HG03469 (cell line): ENCODE measurements around the gene CAMK2A.
"Not testable (repeated sequence)": the region's sequence is repeated elsewhere in the genome, so short reads cannot be mapped to it uniquely, and the experiment has no call there.

Experiments used
- ATAC-seq: cut with Tn5 transposase; IDR thresholded peaks from one replicate; pipeline ENCODE4 v1.9.1; 2021; ENCODE audit warnings: mild to moderate bottlenecking, moderate library complexity, moderate number of reproducible peaks; ENCODE audit not compliant: unreplicated experiment

CAMK2A gene

DNA sequence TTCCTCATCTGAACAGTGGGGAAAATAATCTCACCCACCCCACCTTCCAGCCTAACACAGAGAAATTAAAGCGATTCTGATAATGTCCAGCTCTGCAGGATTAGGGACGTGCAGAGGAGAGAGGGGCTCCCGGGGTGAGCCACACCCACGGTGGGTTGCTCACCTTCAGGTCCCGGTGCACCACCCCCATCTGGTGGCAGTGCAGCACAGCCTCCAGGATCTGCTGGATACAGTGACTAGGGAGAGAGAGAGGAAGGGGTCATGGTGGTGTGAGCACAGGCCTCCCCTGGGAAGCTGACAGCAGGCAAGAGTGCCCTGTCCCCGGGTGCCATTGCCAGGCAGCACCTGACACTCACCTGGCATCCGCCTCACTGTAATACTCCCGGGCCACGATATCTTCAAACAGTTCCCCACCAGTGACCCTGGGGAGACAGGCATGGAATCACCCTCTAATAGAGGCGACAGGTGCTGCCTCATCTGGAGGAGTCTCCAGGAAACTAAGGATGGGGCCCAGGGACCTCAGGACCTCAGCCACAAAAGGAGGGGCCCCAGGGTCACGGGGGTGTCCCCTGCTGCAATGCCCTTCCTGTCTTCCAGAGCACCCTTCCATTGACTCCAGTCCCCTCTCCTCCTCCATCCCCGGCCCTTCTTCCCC, 33.0 kb downstream of the CAMK2A start:
- ATAC-seq: no peak

DNA sequence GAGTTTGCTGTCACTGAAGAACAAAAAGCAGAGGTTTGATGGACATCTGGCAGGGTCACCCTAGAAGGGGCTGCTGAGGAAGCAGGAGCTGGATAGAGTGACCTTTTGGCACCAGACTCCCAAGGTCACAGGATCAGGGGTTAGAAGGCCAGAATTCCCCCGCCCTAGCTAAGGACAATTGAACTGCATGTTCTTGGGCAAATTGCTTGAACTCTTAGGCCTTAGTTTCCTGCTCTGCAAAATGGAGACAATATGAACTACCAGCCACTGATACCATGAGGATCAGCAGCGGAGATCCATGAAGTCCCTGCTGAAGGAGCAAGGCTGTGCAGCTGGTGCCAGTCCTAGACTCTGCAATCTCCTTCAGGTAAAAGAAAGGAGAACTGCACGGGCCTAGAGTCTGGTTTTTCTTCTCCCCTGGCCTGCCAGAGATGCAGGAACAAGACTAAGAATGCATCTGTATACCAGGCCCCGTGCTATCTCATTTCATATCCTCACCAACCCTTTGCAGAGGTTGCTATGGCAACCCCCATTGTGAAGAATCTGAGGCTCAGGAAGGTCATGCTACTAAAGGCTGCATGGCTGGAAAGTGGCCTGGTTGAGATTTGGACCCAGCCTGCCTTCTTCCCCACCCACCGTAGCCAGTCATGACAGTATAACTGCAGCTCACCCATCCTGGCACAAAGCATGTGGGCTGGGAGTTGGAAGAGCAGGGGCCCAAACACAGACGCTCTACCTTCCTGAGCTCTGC, 33.7 kb downstream of the CAMK2A start:
- ATAC-seq: no peak

DNA sequence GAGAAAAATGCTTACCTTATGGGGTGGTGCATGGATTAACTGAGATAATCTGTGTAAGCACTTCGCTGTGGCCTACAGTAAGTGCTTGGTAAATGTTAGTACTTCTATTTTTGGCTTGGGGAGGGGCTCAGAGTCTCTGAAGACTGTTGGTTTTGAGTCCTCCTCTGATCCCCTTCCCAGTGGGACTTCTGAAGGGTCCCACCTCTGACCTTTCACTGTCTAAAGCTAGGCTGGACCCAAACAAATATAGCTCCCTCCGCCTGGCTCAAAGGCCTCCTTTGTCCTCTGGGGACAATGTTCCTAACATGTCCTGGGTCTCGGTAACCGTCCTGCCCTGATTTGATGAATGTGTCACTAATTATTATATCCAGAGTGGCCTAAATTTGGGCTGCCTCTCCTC, 34.8 kb downstream of the CAMK2A start:
- ATAC-seq: no peak

DNA sequence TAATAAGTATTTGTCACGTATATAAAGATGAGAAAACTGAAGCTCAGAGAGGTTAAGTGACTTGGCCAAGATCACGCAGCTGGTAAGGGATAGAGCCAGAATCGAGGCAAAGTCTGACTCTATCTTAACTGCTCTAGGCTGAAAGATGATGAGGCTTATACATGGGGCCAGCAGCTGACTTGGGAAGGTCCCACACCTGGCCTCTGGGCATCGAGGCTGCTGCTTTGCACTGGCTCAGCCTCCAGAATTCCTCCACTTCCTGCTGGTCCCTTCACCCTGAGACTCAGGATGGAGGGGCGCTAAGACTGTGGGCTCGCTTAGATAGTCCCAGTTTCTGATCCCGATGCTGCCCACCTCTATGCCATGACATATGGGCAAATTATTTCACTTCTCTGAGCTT, 35.2 kb downstream of the CAMK2A start:
- ATAC-seq: no peak

DNA sequence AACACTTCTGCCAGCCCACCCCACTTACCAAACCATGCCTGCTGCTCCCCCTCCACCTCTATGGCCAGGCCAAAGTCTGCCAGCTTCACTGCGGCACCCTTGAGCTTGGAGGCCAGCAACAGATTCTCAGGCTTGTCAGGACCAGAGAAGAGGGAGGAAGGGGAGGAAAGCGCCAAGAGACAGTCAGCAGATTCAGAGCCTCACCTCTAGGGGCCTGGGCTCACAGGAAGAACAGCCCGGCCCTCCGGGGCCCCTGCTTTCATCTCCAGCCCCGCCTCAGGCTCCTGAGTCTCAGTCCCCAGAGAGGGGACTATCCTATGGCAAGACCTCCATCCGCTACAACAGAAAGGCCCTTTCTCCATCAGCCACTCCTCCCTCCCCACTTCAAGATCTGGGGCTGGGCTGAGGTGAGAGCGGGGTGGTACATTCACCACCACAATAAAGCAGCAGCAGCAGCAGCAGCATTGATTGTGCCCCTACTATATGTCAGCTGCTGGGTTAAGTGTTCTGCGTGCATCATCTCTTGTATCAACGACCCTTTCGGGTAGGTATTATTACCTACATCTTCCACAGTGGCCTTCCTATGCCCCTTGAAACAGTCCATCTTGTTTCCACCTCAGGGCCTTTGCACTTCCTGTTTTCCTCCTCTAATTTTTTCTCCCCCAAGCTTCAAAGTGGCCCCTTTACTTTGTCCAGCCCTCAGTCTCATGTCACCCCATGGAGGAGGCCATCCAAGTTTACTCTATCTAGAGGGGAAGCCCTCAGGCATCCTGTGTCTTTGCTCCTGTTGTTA, 36.0 kb downstream of the CAMK2A start:
- ATAC-seq: no peak

DNA sequence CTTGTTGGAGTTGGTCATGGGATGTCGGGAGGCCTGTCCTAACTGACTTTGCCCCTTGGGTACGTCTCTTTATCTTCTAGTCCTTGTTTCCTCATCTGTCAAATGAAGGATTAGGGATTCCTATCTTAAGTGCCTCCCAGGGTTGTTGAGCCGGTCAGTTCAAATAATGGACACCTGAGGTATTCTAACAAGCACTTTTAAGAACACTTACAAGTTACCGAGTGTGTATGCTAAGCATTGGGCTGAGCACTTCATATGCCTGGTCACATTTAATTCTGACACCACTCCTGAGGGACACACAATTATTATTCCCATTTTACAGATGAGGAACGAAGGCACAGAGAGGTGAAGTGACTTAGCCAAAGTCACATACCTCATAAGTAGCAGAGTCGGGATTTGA, 37.1 kb downstream of the CAMK2A start:
- no peak for ATAC-seq

- ATAC-seq: no peak
Measured at GRCh38 chr5:150251504-150251903, 38.1 kb downstream of the CAMK2A start.

- no peak for ATAC-seq
Measured at GRCh38 chr5:150249744-150250143, 39.8 kb downstream of the CAMK2A start.

- ATAC-seq: no peak
Measured at GRCh38 chr5:150248946-150249345, 40.6 kb downstream of the CAMK2A start.

DNA sequence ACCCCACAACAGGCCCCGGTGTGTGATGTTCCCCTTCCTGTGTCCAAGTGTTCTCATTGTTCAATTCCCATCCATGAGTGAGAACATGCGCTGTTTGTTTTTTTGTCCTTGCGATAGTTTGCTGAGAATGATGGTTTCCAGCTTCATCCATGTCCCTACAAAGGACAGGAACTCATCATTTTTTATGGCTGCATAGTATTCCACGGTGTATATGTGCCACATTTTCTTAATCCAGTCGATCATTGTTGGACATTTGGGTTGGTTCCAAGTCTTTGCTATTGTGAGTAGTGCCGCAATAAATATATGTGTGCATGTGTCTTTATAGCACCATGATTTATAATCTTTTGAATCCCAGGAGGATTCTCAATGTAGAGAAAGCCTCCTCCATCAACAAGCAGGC, 41.1 kb downstream of the CAMK2A start:
- not testable (repeated sequence) for ATAC-seq

- no peak for ATAC-seq
Measured at GRCh38 chr5:150247726-150248125, 41.8 kb downstream of the CAMK2A start.

DNA sequence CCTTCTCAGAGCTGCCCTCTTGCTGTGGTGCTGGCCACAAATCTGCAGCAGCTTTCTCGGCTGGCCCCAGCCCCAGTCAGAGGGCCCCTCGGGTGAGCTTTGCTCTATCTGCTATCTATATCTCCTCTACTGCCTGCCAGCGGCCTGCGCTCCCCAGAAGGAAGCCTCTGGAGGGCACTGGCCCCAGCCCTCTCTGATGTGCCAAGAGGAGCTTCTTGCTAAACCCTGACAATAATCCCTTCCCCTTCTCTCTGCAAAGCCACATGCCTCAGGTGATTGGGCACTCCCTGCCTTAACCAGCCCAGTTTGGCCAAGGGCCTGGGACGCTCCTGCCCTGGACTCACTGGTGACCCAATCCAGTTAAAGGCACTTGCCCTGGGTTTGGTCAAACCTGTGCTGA, 42.7 kb downstream of the CAMK2A start:
- ATAC-seq: no peak

- no peak for ATAC-seq
Measured at GRCh38 chr5:150246429-150246828, 43.1 kb downstream of the CAMK2A start.

GRCh38 chr5:150245808-150246207, 43.8 kb downstream of the CAMK2A start:
- ATAC-seq: no peak

DNA sequence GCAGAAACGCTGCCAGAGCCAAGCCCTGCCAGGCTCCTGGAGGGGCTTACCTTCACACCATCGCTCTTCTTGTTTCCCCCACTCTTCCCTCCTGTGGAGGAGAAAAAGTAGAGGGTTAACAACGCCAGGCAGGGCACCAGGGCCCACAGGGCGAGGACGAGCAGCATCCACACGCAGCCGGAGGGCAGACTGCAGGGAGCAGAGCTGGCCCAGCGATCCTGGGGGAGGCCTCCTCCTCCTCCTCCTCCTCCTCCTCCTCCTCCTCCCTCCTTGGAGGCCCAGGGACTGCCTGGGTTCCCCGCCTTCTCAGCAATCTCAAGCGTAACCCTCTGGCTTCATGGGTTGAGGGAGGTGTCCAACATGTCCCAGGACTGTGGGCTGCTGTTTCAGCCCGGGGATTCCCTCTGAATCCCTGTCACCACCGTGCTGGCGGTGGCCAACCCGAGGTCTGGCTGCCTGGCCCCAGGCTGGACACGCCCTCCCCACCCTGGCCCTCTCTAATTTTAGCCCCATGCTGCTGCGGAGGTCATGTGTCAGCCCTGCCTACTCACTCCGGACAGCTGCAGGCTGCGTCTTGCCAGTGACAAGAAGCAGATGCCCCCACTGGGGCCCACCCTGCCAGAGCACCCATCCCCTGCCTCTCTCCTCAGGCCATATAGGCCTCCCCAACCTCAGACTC, 44.3 kb downstream of the CAMK2A start:
- ATAC-seq: no peak

DNA sequence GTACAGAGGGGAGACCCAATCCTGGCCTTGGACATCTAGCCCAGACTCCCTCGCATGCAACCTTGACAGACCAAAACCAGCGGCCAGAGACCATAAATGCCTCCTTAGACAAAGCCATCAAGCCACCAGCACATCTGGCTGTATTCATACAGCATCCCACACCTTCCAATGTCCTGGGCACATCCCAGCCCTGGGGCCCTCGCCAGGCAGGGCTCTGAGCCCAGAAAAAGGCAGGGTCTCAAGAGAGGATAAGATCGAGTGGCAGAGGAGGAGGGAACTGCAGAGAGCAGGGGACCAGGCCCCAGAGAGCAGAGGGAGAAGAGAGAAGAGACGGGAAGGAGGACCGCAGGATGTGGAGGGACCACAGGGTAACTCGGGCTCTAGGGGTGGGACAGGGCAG, 45.4 kb downstream of the CAMK2A start:
- ATAC-seq: no peak

DNA sequence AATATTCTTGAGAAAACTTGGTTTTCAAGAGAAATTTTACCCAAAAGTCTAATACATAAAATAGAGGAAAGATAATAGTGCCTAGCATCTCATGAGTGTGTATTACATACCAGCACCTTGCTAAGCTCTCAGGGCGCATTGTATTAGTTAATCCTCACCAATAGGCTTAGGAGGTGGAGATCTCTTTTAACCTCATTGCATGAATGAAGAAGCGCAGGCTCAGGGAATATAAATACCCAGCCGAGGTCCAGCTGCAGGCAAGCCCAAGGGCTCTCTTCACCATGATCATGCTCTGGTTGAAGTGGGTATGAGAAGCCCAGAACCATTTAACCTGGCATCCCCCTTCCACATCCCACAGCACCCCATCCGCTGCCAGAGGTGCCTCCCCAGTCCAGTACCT, 46.0 kb downstream of the CAMK2A start:
- no peak for ATAC-seq

DNA sequence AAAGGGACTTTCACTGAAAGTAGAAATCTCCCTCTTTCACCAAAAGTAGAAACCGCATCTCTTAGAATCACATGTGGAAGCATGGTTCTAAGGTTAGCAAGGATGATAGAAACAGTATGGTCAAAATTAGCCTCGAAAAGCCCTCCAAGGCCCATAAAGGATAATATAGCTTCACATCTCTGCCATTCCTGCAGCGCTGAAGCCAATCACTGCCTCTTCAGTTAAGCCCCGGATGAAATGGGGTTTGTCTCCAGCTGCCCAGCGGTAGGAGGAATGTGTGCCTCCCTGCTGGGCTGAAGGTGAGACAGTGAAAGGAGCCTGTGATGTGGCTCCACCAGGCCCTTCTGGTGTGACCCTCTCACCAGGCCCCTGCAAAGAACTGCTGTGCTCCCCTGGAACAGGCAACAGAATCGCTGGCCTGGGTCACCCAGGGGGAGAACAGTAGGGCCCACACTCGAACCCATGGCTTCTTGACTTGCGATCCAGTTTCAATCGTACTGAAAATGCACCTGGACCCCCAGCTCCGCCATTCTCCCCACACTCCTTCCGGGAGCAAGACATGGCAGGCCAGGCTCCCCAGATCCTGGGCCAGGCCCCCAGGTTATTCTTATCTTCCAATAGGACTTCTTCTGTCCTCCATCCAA, 47.2 kb downstream of the CAMK2A start:
- ATAC-seq: no peak

- ATAC-seq: no peak
Measured at GRCh38 chr5:150241298-150242160, 48.0 kb downstream of the CAMK2A start.

GRCh38 chr5:150239794-150240122, 49.8 kb downstream of the CAMK2A start:
- no peak for ATAC-seq
